Spleen (tissue), 7 donors: ENCODE data around the gene IFT88.

Experiments used
- CTCF ChIP-seq, 11 experiments: fragments of 200-600 bp in 7 of 11; fragments of 450-650 bp in 4 of 11; sonication (generic) in 4 of 11; IDR thresholded peaks in 8 of 11; conservative IDR thresholded peaks in 3 of 11; 1 replicate in 7 of 11; 2 replicates in 4 of 11; pipeline versions ENCODE4 v1.4.0 to v1.8.0; 2016 to 2021; ENCODE audit warnings: antibody characterized with exemption in 11 of 11, inconsistent platforms in 4 of 11, mild to moderate bottlenecking in 1 of 11
- POLR2A ChIP-seq, 3 donors: fragments of 450-650 bp; IDR thresholded peaks; one replicate each; pipeline ENCODE4 v1.5.1; 2017; ENCODE audit warnings: antibody characterized with exemption in 3 of 3, mild to moderate bottlenecking in 1 of 3
- donor health status: DM: no; HTN: no; CAD: no; lungs with moderate emphysema.
- donor health status: DM: no; HTN: no; CAD: no.
- donor health status: DM: no; HTN: no; CAD: no.

GRCh38 chr13:20679879-20680278 is 112.9 kb downstream of the IFT88 start:
- TF ChIP-seq CTCF (IDR thresholded peaks at IDR 0.05 in 8 of 11, conservative IDR thresholded peaks at IDR 0.05 in 3 of 11) = no peak
- TF ChIP-seq POLR2A (IDR thresholded peaks at IDR 0.05) = no peak
